ENCODE results near the gene RMND1.

The RMND1 gene

DNA sequence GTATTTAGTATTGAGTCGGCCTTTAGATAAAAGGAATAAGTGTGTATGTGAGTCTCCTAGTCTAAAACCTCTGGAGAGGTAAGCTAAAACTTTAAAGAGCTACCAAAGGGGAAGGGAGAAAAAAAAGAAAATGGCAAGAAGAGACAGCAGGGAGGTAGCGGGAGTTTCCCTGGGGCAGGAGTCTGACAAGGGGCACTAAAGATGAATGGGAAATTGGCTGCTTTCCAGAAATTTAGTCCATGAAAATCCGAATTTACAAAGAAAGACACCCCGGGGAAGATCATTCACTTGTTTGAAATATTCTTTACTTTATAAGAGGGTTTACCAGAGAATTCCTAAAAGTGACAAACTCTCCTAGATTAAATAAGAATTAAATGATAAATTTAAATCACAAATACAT lies 19.3 kb downstream of the RMND1 start:
- H3K14ac ChIP-seq (ENCODE audit: low read length): no peak overlapping the region
- peaks cover 0 to 5% of the 10 kb centered on the region in 2 donors for H3K4me1 ChIP-seq (ENCODE audit: control insufficient read depth in 2 of 2, insufficient read depth in 1 of 2, low read depth in 1 of 2, low read length in 2 of 2)
- H3K27ac ChIP-seq (replicated peaks; ENCODE audit: low read length): no peak overlapping the region
- no peak overlapping the region for H3K4me3 ChIP-seq (ENCODE audit: low read length in 2 of 2)
- H2BK120ac ChIP-seq (ENCODE audit: low read depth, low read length): no peak overlapping the region
- H3K18ac ChIP-seq (ENCODE audit: low read length): no peak overlapping the region
- no peak overlapping the region for H3K23ac ChIP-seq (ENCODE audit: low read depth, low read length, poor library complexity)
- no peak overlapping the region for H3K9ac ChIP-seq (ENCODE audit: low read depth, low read length, poor library complexity)
- H2BK15ac ChIP-seq (ENCODE audit: low read length): no peak overlapping the region
- H3K4ac ChIP-seq (ENCODE audit: low read length): no peak overlapping the region
- no peaks in the 10 kb centered on the region for H3K9me3 ChIP-seq (replicated peaks in 1 of 2; ENCODE audit: control insufficient read depth in 2 of 2, insufficient read depth in 1 of 2, low read depth in 1 of 2, low read length in 2 of 2)
- WGBS, 2 donors (ENCODE audit: extremely low coverage in 2 of 2, insufficient read length in 2 of 2, insufficient replicate concordance in 1 of 2): no CpG with 5 or more reads among the region's 4 CpGs
- no peak for DNase-seq (ENCODE audit: low spot score)
- no peak overlapping the region for H2AK5ac ChIP-seq (ENCODE audit: low read depth, low read length)
- H3K79me1 ChIP-seq (ENCODE audit: low read depth, low read length): no peaks in the 10 kb centered on the region
- peaks cover 9 to 91% of the 10 kb centered on the region in 2 donors for H3K36me3 ChIP-seq (replicated peaks in 1 of 2; ENCODE audit: control insufficient read depth in 2 of 2, insufficient read depth in 2 of 2, low read length in 2 of 2)
- H3K4me2 ChIP-seq (ENCODE audit: insufficient read depth, low read length, poor library complexity, severe bottlenecking): no peak overlapping the region
- H2BK12ac ChIP-seq (ENCODE audit: low read length): no peak overlapping the region
- H4K8ac ChIP-seq (ENCODE audit: low read depth, low read length): no peak overlapping the region
- H2AFZ ChIP-seq (ENCODE audit: low read length): no peak overlapping the region
- H3K27me3 ChIP-seq (ENCODE audit: control insufficient read depth in 3 of 3, insufficient read depth in 3 of 3, low read depth in 1 of 3, low read length in 3 of 3): no peaks in the 10 kb centered on the region
- no peak overlapping the region for H2BK5ac ChIP-seq (ENCODE audit: low read length)
- H4K91ac ChIP-seq (ENCODE audit: low read depth, low read length, poor library complexity): no peak overlapping the region

DNA sequence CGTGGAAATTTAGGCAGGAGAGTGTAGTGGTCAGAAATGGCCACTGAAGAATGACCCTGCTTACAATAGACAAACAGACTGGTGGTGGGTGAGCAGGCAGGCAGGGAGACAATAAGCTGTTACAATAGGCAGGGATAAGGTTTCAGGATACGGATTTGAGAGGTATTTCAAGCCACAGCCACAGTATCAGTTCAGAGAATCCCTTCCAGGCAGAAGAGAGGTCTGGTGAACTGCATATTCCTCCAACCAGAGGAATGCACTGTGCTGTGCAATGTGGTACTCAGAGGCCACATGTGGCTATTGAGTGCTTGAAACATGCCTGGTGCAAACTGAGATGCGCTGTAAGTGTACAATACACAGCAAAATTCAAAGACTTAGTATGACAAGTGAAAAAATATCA lies 20.6 kb downstream of the RMND1 start:
- Histone ChIP-seq H3K9ac (ENCODE audit: low read depth, low read length, poor library complexity) (no peak overlapping the region), H2AK5ac (ENCODE audit: low read depth, low read length) (no peak overlapping the region), H4K8ac (ENCODE audit: low read depth, low read length) (no peak overlapping the region), H3K9me3 (replicated peaks in 1 of 2; ENCODE audit: control insufficient read depth in 2 of 2, insufficient read depth in 1 of 2, low read depth in 1 of 2, low read length in 2 of 2) (no peaks in the 10 kb centered on the region), H3K18ac (ENCODE audit: low read length) (no peak overlapping the region), H4K91ac (ENCODE audit: low read depth, low read length, poor library complexity) (no peak overlapping the region), H3K79me1 (ENCODE audit: low read depth, low read length) (no peaks in the 10 kb centered on the region), H2BK15ac (ENCODE audit: low read length) (no peak overlapping the region), H3K27me3 (ENCODE audit: control insufficient read depth in 3 of 3, insufficient read depth in 3 of 3, low read depth in 1 of 3, low read length in 3 of 3) (no peaks in the 10 kb centered on the region), H3K4me3 (ENCODE audit: low read length in 2 of 2) (no peak overlapping the region), H2BK12ac (ENCODE audit: low read length) (no peak overlapping the region), H2AFZ (ENCODE audit: low read length) (no peak overlapping the region), H3K4ac (ENCODE audit: low read length) (no peak overlapping the region), H2BK5ac (ENCODE audit: low read length) (no peak overlapping the region), H3K14ac (ENCODE audit: low read length) (no peak overlapping the region), H3K23ac (ENCODE audit: low read depth, low read length, poor library complexity) (no peak overlapping the region), H2BK120ac (ENCODE audit: low read depth, low read length) (no peak overlapping the region), H3K4me1 (ENCODE audit: control insufficient read depth in 2 of 2, insufficient read depth in 1 of 2, low read depth in 1 of 2, low read length in 2 of 2) (peaks cover 0 to 5% of the 10 kb centered on the region in 2 donors), H3K4me2 (ENCODE audit: insufficient read depth, low read length, poor library complexity, severe bottlenecking) (peak overlapping the region; percentile 12), H3K36me3 (replicated peaks in 1 of 2; ENCODE audit: control insufficient read depth in 2 of 2, insufficient read depth in 2 of 2, low read length in 2 of 2) (peaks cover 7 to 86% of the 10 kb centered on the region in 2 donors), H3K27ac (replicated peaks; ENCODE audit: low read length) (peak overlapping the region; percentile 75)
- no CpG with 5 or more reads among the region's 3 CpGs for WGBS, 2 donors (ENCODE audit: extremely low coverage in 2 of 2, insufficient read length in 2 of 2, insufficient replicate concordance in 1 of 2)
- no peak for DNase-seq (ENCODE audit: low spot score)

DNA sequence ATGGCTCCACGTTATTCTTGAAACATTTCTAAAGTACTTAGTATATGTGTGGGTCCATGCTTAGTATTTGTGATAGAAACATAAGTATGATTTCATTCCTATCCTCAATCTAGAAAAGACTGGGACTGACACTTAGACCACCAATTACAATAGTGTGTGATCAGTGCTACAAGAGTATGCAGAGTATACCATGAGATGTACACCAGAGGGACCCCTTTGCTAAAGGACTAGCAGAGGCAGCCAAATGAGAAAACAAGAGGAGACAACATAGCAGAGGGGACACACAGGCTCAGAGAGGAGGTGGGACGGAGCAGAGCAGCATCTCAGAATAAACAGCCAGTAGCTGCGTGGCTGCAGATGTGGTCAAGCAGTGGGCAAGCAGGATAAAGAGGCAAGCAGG lies 21.0 kb downstream of the RMND1 start:
- no peak overlapping the region for H3K4me2 ChIP-seq (ENCODE audit: insufficient read depth, low read length, poor library complexity, severe bottlenecking)
- H3K14ac ChIP-seq (ENCODE audit: low read length): no peak overlapping the region
- H4K8ac ChIP-seq (ENCODE audit: low read depth, low read length): no peak overlapping the region
- H3K4me3 ChIP-seq (ENCODE audit: low read length in 2 of 2): no peak overlapping the region
- H3K4ac ChIP-seq (ENCODE audit: low read length): no peak overlapping the region
- peak; percentile 48 for DNase-seq (ENCODE audit: low spot score)
- peaks cover 0 to 5% of the 10 kb centered on the region in 2 donors for H3K4me1 ChIP-seq (ENCODE audit: control insufficient read depth in 2 of 2, insufficient read depth in 1 of 2, low read depth in 1 of 2, low read length in 2 of 2)
- no peaks in the 10 kb centered on the region for H3K79me1 ChIP-seq (ENCODE audit: low read depth, low read length)
- no peak overlapping the region for H2BK120ac ChIP-seq (ENCODE audit: low read depth, low read length)
- no peak overlapping the region for H2BK15ac ChIP-seq (ENCODE audit: low read length)
- H3K36me3 ChIP-seq (replicated peaks in 1 of 2; ENCODE audit: control insufficient read depth in 2 of 2, insufficient read depth in 2 of 2, low read length in 2 of 2): peaks cover 10 to 86% of the 10 kb centered on the region in 2 donors
- no peak overlapping the region for H2AFZ ChIP-seq (ENCODE audit: low read length)
- no peak overlapping the region for H3K23ac ChIP-seq (ENCODE audit: low read depth, low read length, poor library complexity)
- H2BK5ac ChIP-seq (ENCODE audit: low read length): no peak overlapping the region
- H3K9ac ChIP-seq (ENCODE audit: low read depth, low read length, poor library complexity): no peak overlapping the region
- no peaks in the 10 kb centered on the region for H3K27me3 ChIP-seq (ENCODE audit: control insufficient read depth in 3 of 3, insufficient read depth in 3 of 3, low read depth in 1 of 3, low read length in 3 of 3)
- no peak overlapping the region for H2BK12ac ChIP-seq (ENCODE audit: low read length)
- no CpG with 5 or more reads among the region's 3 CpGs for WGBS, 2 donors (ENCODE audit: extremely low coverage in 2 of 2, insufficient read length in 2 of 2, insufficient replicate concordance in 1 of 2)
- H4K91ac ChIP-seq (ENCODE audit: low read depth, low read length, poor library complexity): no peak overlapping the region
- H2AK5ac ChIP-seq (ENCODE audit: low read depth, low read length): no peak overlapping the region
- H3K9me3 ChIP-seq (replicated peaks in 1 of 2; ENCODE audit: control insufficient read depth in 2 of 2, insufficient read depth in 1 of 2, low read depth in 1 of 2, low read length in 2 of 2): no peaks in the 10 kb centered on the region
- H3K18ac ChIP-seq (ENCODE audit: low read length): no peak overlapping the region
- peak overlapping the region; percentile 75 for H3K27ac ChIP-seq (replicated peaks; ENCODE audit: low read length)

DNA sequence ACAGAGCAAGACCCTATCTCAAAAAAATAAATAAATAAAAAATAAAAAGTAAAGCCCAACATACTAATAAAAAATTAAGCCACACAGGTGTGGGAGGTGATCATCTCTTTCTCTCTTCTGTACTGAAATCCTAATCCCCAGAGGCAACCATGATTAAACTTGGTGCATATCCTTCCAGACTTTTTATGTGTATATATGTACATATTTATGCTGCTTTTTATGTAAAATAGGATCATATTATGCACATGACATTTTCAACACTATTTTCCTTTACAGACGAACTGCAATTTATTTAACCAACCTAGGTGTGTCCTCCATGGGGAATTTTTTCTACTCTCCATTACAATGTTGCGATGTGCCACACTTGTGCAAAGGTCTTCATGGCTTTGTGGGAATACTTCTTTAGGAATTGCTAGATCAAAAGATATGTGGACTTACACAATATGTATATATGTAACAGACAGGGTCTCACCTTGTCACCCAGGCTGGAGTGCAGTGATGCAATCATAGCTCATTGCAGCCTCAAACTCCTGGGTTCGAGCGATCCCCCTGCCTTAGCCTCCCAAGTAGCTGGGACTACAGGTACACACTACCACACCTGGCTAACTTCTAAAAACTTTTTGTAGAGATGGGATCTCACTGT lies 23.7 kb downstream of the RMND1 start:
- Histone ChIP-seq H2AFZ (ENCODE audit: low read length) (no peak overlapping the region), H3K36me3 (replicated peaks in 1 of 2; ENCODE audit: control insufficient read depth in 2 of 2, insufficient read depth in 2 of 2, low read length in 2 of 2) (peaks cover 21 to 88% of the 10 kb centered on the region in 2 donors), H3K9ac (ENCODE audit: low read depth, low read length, poor library complexity) (no peak overlapping the region), H3K23ac (ENCODE audit: low read depth, low read length, poor library complexity) (no peak overlapping the region), H2BK15ac (ENCODE audit: low read length) (no peak overlapping the region), H3K27ac (replicated peaks; ENCODE audit: low read length) (no peak overlapping the region), H2AK5ac (ENCODE audit: low read depth, low read length) (no peak overlapping the region), H3K14ac (ENCODE audit: low read length) (no peak overlapping the region), H2BK12ac (ENCODE audit: low read length) (no peak overlapping the region), H3K4me1 (ENCODE audit: control insufficient read depth in 2 of 2, insufficient read depth in 1 of 2, low read depth in 1 of 2, low read length in 2 of 2) (peaks cover 0 to 5% of the 10 kb centered on the region in 2 donors), H2BK120ac (ENCODE audit: low read depth, low read length) (no peak overlapping the region), H3K9me3 (replicated peaks in 1 of 2; ENCODE audit: control insufficient read depth in 2 of 2, insufficient read depth in 1 of 2, low read depth in 1 of 2, low read length in 2 of 2) (no peaks in the 10 kb centered on the region), H3K4me2 (ENCODE audit: insufficient read depth, low read length, poor library complexity, severe bottlenecking) (no peak overlapping the region), H3K27me3 (ENCODE audit: control insufficient read depth in 3 of 3, insufficient read depth in 3 of 3, low read depth in 1 of 3, low read length in 3 of 3) (no peaks in the 10 kb centered on the region), H3K79me1 (ENCODE audit: low read depth, low read length) (no peaks in the 10 kb centered on the region), H4K8ac (ENCODE audit: low read depth, low read length) (no peak overlapping the region), H3K4me3 (ENCODE audit: low read length in 2 of 2) (no peak overlapping the region), H3K4ac (ENCODE audit: low read length) (no peak overlapping the region), H4K91ac (ENCODE audit: low read depth, low read length, poor library complexity) (no peak overlapping the region), H3K18ac (ENCODE audit: low read length) (no peak overlapping the region), H2BK5ac (ENCODE audit: low read length) (no peak overlapping the region)
- no CpG with 5 or more reads among the region's 4 CpGs for WGBS, 2 donors (ENCODE audit: extremely low coverage in 2 of 2, insufficient read length in 2 of 2, insufficient replicate concordance in 1 of 2)
- DNase-seq (ENCODE audit: low spot score): no peak
